GM23338 (cell line): ENCODE data around the gene PDE1A. TPM values are rescaled to one million over a fixed set of nuclear protein-coding genes. Genes with fewer than 3 reads are reported as not detected.
A peak's percentile ranks its signal among the peaks of the same experiment; 100 is the strongest.

Source experiments
- ATAC-seq: fragments of 200-7000 bp; cut with Tn5 transposase; 3 replicates; pipeline ENCODE4 v1.9.1; 2020
- DNase-seq: peaks from one replicate; pipeline ENCODE4 v3.0.0-alpha.2; 2015; ENCODE audit warnings: low spot score
- H2AFZ ChIP-seq: fragments of 200-600 bp; sonication (generic); 2 replicates; pipeline ENCODE4 v1.8.0; 2016; ENCODE audit warnings: antibody characterized with exemption, mild to moderate bottlenecking, moderate library complexity
- H3F3A ChIP-seq: fragments of 200-600 bp; sonication (generic); replicated peaks from 2 replicates; pipeline ENCODE4 v1.8.0; 2017; ENCODE audit warnings: antibody characterized with exemption, mixed run types, low read depth
- H3K27ac ChIP-seq: fragments of 200-600 bp; sonication (generic); 2 replicates; pipeline ENCODE4 v1.6.1; 2016; ENCODE audit warnings: low read depth
- H3K27me3 ChIP-seq: fragments of 200-600 bp; sonication (generic); 2 replicates; pipeline ENCODE4 v1.8.0; 2016; ENCODE audit warnings: mild to moderate bottlenecking, mixed run types, moderate library complexity; ENCODE audit not compliant: insufficient read depth
- H3K36me3 ChIP-seq: fragments of 200-600 bp; sonication (generic); 2 replicates; pipeline ENCODE4 v1.8.0; 2016; ENCODE audit warnings: mild to moderate bottlenecking; ENCODE audit not compliant: insufficient read depth
- H3K4me1 ChIP-seq: fragments of 200-600 bp; sonication (generic); 2 replicates; pipeline ENCODE4 v1.8.0; 2016; ENCODE audit warnings: mild to moderate bottlenecking, moderate library complexity; ENCODE audit not compliant: insufficient read depth
- H3K4me2 ChIP-seq: fragments of 200-600 bp; sonication (generic); 2 replicates; pipeline ENCODE4 v1.7.1; 2017; ENCODE audit warnings: mixed run types
- H3K4me3 ChIP-seq: fragments of 200-600 bp; sonication (generic); 2 replicates; pipeline ENCODE4 v1.6.1; 2016; ENCODE audit warnings: mixed run types
- H3K79me2 ChIP-seq: fragments of 200-600 bp; sonication (generic); replicated peaks from 2 replicates; pipeline ENCODE4 v1.8.0; 2017; ENCODE audit warnings: mild to moderate bottlenecking; ENCODE audit not compliant: insufficient read depth
- H3K9me2 ChIP-seq: fragments of 200-600 bp; sonication (generic); 2 replicates; pipeline ENCODE4 v1.8.0; 2017; ENCODE audit not compliant: insufficient read depth
- H4K20me1 ChIP-seq: fragments of 200-600 bp; sonication (generic); replicated peaks from 2 replicates; pipeline ENCODE4 v1.8.0; 2017; ENCODE audit warnings: mild to moderate bottlenecking; ENCODE audit not compliant: insufficient read depth
- H3K27ac Mint-ChIP-seq: 2 replicates; pipeline ENCODE4 v1.8.0; 2020; ENCODE audit warnings: inconsistent platforms, mild to moderate bottlenecking, moderate library complexity, mixed read lengths
- H3K27me3 Mint-ChIP-seq: 3 replicates; pipeline ENCODE4 v1.8.0; 2022; ENCODE audit warnings: low read depth, mild to moderate bottlenecking, moderate library complexity, mixed read lengths, inconsistent platforms; ENCODE audit not compliant: insufficient read depth, poor library complexity
- H3K36me3 Mint-ChIP-seq: 3 replicates; pipeline ENCODE4 v1.8.0; 2021; ENCODE audit warnings: low read depth, mild to moderate bottlenecking, inconsistent platforms, moderate library complexity, mixed read lengths
- H3K4me1 Mint-ChIP-seq: 3 replicates; pipeline ENCODE4 v1.8.0; 2020; ENCODE audit warnings: mild to moderate bottlenecking, inconsistent platforms, mixed read lengths
- H3K4me3 Mint-ChIP-seq: 3 replicates; pipeline ENCODE4 v1.8.0; 2021; ENCODE audit warnings: moderate library complexity, mild to moderate bottlenecking, inconsistent platforms, mixed read lengths
- H3K9me3 Mint-ChIP-seq: 3 replicates; pipeline ENCODE4 v1.8.0; 2020; ENCODE audit warnings: moderate library complexity, mild to moderate bottlenecking, inconsistent platforms, mixed read lengths
- CREB1 ChIP-seq: fragments of 250-450 bp; sonication (Bioruptor Pico); IDR thresholded peaks from 2 replicates; pipeline ENCODE4 v1.5.0; 2020; ENCODE audit warnings: low read depth, mild to moderate bottlenecking, moderate library complexity
- CTCF ChIP-seq, 2 experiments: fragments of 200-600 bp in 1 of 2; sonication (generic) in 1 of 2; conservative IDR thresholded peaks; 2 replicates each; pipeline versions ENCODE4 v1.5.1 to v1.6.1; 2016 to 2017; ENCODE audit warnings: antibody characterized with exemption in 2 of 2, low read depth in 2 of 2, mild to moderate bottlenecking in 2 of 2, moderate library complexity in 1 of 2
- ETS1 ChIP-seq: IDR thresholded peaks from 2 replicates; pipeline ENCODE4 v1.6.1; 2016; ENCODE audit warnings: antibody characterized with exemption
- EZH2phosphoT487 ChIP-seq: fragments of 200-600 bp; sonication (generic); IDR thresholded peaks from one replicate; pipeline ENCODE4 v1.8.1; 2018; ENCODE audit warnings: antibody characterized with exemption; ENCODE audit not compliant: unreplicated experiment
- JUNB ChIP-seq: IDR thresholded peaks from one replicate; pipeline ENCODE4 v1.6.1; 2016; ENCODE audit warnings: antibody characterized with exemption; ENCODE audit not compliant: unreplicated experiment
- NANOG ChIP-seq: IDR thresholded peaks from 2 replicates; pipeline ENCODE4 v1.6.1; 2016; ENCODE audit warnings: antibody characterized with exemption, borderline replicate concordance
- POLR2AphosphoS5 ChIP-seq: IDR thresholded peaks from 2 replicates; pipeline ENCODE4 v1.6.1; 2016; ENCODE audit warnings: antibody characterized with exemption, low read depth
- REST ChIP-seq: IDR thresholded peaks from one replicate; pipeline ENCODE4 v1.6.1; 2018; ENCODE audit warnings: antibody characterized with exemption; ENCODE audit not compliant: unreplicated experiment
- STAT1 ChIP-seq: IDR thresholded peaks from one replicate; pipeline ENCODE4 v1.6.1; 2016; ENCODE audit warnings: antibody characterized with exemption; ENCODE audit not compliant: unreplicated experiment
- ZNF462 ChIP-seq: fragments of 250-450 bp; sonication (Bioruptor Pico); IDR thresholded peaks from 2 replicates; pipeline ENCODE4 v1.5.0; 2020; ENCODE audit warnings: mild to moderate bottlenecking, moderate library complexity
- polyA plus RNA-seq: library from polyadenylated mRNA; unstranded; fragments of >200 nt; fragmentation: Nextera tagmentation; extraction: Ambion mirVana; gene quantifications from 2 replicates; pipeline ENCODE4 v1.2.1, GENCODE V29; 2016
- total RNA-seq: library from RNA; depleted of rRNA; stranded (reverse); fragments of >200 nt; shearing (Covaris generic); gene quantifications from 2 replicates; pipeline ENCODE4 v1.2.3, GENCODE V29; 2014

Gene PDE1A
- total and polyA plus RNA-seq, 2 experiments from 2014 or later: 0.28 to 0.31 TPM

- Histone ChIP-seq H3F3A (no peaks in the 10 kb centered on the region), H3K79me2 (no peaks in the 10 kb centered on the region), H3K4me1 (peaks cover 3% of the 10 kb centered on the region; the same call in 1 of the 2 replicates), H3K36me3 (no peaks in the 10 kb centered on the region), H3K4me3 (no peak overlapping the region), H3K27me3 (no peaks in the 10 kb centered on the region), H2AFZ (no peak overlapping the region), H4K20me1 (no peaks in the 10 kb centered on the region), H3K27ac (no peak overlapping the region), H3K4me2 (no peak overlapping the region), H3K9me2 (no peaks in the 10 kb centered on the region)
- TF ChIP-seq POLR2AphosphoS5 (no peak), ETS1 (no peak), JUNB (no peak), ZNF462 (CRISPR knock-in tag) (no peak), REST (no peak), EZH2phosphoT487 (no peak), NANOG (no peak), STAT1 (no peak), CREB1 (CRISPR knock-in tag) (no peak), CTCF (conservative IDR thresholded peaks at IDR 0.05; ENCODE audit: low read depth in 2 of 2) (no peak)
- no peaks in the 10 kb centered on the region for H3K36me3 Mint-ChIP-seq
- peak; percentile 52 for ATAC-seq
- peaks cover 2% of the 10 kb centered on the region for H3K27me3 Mint-ChIP-seq
- H3K9me3 Mint-ChIP-seq: no peaks in the 10 kb centered on the region
- DNase-seq: peak; percentile 4
- H3K27ac Mint-ChIP-seq: no peak overlapping the region
- H3K4me3 Mint-ChIP-seq: no peak overlapping the region
- H3K4me1 Mint-ChIP-seq: peaks cover 6% of the 10 kb centered on the region; the same call in 2 of the 3 replicates
Measured at GRCh38 chr2:182110347-182110746, 316.5 kb downstream of the PDE1A start.
